GM19455 (cell line): Measurements from ENCODE around the gene TTC23.
"Not testable (repeated sequence)": the region's sequence is repeated elsewhere in the genome, so short reads cannot be mapped to it uniquely, and the experiment has no call there.

ENCODE experiments used
- ATAC-seq: cut with Tn5 transposase; IDR thresholded peaks from one replicate; pipeline ENCODE4 v1.9.1; 2021; ENCODE audit not compliant: unreplicated experiment

The TTC23 gene

DNA sequence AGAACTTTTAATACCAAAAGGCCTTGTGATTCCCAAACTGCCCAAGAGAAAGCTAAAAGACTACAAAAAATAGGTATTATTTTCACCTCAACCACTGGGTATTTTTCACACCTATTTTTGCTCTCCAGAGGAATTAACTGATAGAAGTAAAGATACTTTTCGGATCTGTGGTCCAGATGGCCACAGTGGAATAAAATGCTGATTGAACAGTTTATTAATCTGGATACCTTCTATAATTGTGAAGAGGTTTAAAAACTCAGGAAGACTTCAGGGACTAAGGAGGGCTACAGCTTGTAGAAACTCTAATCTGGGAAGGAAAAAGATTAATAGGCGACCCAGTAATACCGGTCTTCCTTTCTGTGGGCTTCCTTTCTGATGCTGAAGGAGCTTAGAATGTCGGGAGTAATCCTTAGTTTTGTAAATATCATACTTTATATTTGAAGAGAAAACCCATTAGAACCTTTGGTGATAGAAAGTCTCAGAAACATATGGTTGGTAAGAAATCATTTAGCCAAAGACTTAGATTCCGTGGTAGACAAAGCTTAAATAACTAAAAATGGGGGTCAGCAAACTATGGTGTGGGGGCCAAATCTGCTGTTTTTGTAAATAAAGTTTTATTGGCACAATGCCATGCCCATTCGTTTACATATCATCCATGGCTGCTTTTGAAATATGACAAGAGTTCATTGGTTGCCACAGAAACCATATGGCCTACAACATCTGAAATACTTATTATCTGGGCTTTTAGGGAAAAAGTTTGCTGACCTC lies 47.8 kb downstream of the TTC23 start:
- ATAC-seq: no peak

DNA sequence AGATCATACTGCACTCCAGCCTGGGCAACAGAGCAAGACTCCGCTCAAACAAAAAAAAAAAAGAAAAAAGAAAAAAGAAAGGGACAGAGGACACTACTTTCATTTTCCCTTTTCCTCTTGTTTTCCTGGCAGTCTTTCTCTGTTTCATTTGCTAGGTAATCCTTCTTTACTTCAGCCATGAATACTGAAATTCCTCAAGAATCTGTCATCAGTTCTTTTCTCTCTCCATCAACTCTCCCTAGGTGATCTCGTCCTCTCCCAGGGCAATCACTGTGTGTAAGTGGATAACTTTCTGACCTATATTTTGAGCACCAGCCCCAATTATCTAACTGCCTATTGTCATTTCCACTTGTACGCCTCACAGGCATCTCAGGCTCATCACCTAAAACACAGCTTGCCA lies 51.5 kb downstream of the TTC23 start:
- ATAC-seq: no peak

GRCh38 chr15:99192181-99192580 lies 57.2 kb downstream of the TTC23 start:
- ATAC-seq: not testable (repeated sequence)

- ATAC-seq: no peak
Observed at GRCh38 chr15:99187936-99188335, 61.4 kb downstream of the TTC23 start.

- no peak for ATAC-seq
Observed at GRCh38 chr15:99185414-99186130, 63.8 kb downstream of the TTC23 start.

DNA sequence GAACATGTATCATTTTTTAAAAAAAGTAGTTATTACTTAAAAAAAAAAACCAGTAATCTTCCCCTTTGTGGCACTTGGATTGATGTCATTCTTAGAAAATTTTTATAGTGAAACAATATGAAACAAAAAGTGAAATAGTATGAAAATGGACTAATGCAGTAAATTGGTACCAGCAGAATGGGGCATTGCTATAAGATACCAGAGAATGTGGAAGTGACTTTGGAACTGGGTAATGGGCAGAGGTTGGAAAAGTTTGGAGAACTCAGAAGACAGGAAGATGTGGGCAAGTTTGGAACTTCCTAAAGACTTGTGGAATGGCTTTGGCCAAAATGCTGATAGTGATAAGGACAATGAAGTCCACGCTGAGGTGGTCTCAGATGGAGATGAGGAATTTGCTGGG lies 66.6 kb downstream of the TTC23 start:
- ATAC-seq: no peak

- no peak for ATAC-seq
Observed at GRCh38 chr15:99181545-99181971, 67.8 kb downstream of the TTC23 start.

GRCh38 chr15:99180964-99181306 lies 68.4 kb downstream of the TTC23 start:
- ATAC-seq: no peak

DNA sequence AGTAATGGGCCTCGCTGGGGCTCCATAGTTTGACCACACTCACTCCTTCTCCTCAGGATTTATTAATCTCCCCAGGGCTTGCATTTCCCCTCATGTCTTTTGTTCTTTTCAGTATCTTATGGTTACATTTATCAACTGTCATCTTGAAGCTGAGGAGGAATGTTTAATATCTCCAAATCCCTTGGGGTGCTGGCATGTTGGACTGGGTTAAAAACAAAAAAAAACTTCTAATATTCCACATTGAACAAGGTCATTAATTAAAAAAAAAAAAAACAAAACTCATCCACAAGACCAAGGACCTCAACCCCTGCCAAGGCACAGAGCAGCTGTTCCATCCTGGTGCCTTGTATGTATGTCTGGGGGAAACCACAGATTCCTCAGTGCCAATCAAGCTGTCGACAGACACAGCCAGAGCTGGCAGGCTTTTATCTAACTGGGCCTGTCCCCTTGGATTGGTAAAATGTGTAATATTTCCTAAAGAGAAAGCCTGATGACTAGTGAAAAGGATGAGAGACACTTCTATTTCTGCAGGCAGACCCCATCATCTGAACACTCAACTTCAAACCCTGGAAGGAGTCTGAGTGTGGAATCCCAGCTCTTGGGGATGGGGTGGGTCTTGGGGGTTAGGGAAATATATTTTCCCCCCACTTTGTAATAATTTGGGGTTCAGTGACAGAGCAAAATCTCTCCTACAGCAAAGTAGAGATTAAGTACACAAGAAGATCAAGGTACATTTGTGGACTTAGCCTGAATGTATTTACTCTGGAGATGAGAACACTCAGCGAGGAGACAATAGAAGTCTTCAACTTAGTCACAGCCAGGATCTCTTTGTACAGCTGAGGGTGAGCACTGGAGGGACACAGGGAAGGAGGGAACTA lies 69.1 kb downstream of the TTC23 start:
- no peak for ATAC-seq

DNA sequence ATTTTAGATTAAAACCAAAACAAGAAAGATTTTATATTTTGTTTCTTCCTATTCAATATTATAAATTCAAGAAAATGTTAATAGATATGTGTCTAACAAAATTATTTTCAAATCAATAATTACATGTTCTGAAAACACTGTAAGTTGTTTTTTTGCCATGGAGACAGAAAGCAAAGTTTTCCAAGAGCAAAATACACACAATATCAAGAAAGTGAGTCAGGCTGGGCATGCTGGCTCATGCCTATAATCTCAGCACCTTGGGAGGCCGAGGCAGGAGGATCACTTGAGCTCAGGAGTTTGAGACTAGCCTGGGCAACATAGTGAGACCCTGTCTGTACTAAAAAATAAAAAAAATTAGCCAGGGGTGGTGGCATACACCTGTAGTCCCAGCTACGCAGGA lies 71.7 kb downstream of the TTC23 start:
- ATAC-seq: no peak

- ATAC-seq: no peak
Observed at GRCh38 chr15:99176757-99177156, 72.6 kb downstream of the TTC23 start.

GRCh38 chr15:99174567-99175395 lies 74.6 kb downstream of the TTC23 start:
- no peak for ATAC-seq

GRCh38 chr15:99172989-99173388 lies 76.4 kb downstream of the TTC23 start:
- no peak for ATAC-seq

DNA sequence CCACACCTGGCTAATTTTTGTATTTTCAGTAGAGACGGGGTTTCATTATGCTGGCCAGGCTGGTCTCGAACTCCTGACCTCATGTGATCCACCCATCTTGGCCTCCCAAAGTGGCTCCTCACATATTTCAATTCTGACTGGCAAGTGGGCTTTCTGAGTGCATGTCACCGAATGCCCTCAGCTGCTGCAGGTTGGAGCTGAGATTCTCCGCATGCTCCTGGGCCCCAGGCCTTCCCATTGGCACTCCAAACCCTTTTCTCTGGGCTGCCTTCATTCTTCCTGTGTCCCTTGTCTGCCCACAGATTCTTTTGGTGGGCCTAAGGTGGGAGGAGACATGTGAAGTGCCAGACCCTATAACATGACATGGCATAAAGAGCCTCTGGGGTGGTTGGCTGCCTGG lies 77.2 kb downstream of the TTC23 start:
- ATAC-seq: no peak

DNA sequence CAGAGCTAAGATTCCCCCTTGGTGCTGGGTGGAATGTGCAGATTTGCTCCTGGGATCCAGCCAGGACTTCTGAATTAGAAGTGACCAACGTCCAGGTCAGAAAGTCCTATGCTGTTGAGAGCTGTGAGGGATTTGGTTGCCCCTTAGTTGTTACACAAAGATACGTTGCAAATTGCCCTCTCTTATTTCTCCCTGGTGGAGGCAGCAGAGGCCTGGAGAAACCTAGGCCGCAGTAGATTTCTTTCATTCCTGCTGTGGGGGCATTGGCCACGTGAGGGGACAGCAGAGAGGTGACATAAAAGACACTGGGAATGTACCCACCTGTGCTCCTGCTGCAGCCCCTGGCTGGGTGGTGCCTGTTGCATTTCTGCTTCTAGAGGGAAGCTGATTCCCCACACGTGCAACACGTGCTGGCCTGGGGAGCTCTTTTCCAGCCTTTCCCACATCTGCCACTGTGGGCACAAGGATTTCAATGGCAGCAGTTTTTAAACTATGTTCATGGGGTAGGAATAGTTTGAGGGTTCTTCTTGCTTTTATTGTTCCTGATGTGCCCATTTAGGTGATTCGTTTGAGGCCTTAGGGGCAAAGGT lies 78.8 kb downstream of the TTC23 start:
- no peak for ATAC-seq

DNA sequence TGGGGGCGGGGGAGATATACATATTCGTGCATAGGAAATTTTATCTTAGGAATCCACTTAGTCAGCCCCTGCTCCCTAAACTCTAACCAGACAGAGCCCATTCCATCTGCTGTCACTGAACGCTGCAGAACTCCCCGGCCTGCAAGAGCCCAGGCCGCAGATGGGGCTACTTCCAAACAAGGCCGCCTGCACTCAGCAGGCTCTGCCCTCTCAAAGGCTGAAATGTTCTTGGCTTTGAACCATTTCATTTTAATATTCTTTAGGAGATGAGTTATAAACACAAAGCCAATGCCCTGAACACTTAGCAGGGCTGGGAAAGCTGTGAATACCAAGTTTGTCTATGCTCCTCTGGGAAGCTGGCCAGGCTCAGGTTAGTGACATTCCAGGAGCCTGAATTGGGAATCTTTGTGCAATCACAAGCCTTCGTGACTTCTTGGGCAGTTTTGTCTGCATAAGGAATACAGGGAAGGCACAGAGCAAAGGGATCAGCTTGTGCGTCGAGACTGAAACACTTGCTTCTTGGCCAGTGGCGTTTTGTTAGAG lies 79.5 kb downstream of the TTC23 start:
- ATAC-seq: no peak

DNA sequence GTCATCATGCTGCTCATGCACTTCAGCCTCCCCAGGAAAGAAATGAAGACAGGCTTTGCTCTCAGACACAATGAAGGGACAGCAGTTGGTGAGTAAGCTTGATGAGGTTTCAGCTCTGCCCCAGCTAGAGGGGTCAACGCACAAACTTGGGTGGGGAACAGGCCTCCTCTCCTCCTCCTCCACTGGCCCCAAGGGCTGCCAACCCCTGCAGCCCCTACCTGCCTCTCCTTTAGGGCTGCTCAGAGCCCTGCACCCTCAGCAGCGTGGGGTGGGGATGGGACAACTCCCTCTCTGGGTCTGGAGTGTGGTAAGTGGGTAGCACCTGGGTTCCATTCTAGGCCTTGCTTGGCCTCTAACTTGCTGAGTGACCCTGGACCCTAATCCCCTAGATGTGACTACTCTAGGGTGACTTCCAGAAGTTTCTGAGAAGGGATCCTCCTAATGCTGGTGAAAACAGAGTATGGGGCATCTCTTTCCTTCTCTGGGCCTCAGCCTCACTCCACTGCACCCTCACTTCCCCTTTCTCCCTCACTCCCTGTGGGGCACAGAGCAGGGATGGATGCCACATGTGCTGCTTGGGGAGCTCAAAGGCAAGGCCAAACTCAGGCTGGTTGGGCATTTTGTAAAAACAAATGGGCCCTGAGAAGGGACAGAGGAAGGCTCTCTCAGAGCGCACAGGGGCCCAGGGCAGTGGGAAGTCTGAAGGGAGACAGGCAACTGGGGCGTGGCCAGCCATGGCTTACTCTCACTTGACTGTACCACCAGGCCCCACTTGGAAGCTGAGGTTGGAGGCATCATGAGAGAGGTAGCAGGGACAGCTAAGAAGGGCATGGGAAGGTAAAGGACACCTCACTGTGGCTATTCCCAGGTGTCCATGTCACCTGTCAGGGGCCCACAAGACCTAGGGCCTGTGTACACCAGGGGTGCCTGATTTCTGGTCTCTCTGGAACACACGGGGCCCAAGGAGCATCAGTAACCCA lies 80.5 kb downstream of the TTC23 start:
- no peak for ATAC-seq

DNA sequence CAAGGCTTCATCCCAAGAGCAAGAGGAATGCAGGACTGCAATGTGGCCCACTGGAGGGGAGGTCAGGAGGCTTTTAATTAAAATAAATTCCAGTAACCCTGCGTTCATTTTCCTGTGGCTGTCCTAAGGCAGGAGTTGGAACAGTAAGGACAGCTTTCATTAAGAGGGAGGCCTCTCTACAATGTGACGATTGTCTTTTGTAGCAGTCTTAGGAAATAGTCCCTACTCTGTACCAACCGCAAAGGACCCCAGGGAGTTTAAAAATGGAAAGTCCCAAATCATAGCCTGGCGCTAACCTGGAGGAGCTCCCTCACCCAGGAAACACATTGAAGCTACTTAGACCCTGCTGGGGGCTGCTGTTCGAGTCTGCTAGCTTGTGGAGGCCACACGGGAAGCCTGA lies 81.7 kb downstream of the TTC23 start:
- no peak for ATAC-seq

- no peak for ATAC-seq
Observed at GRCh38 chr15:99167201-99167600, 82.2 kb downstream of the TTC23 start.
